GM19240 (cell line): Measurements from ENCODE around the gene ATP10B.

Experiments
- DNase-seq: peaks from one replicate; pipeline ENCODE4 v3.0.0; 2011; ENCODE audit warnings: low spot score; ENCODE audit not compliant: insufficient read length

The ATP10B gene

DNA sequence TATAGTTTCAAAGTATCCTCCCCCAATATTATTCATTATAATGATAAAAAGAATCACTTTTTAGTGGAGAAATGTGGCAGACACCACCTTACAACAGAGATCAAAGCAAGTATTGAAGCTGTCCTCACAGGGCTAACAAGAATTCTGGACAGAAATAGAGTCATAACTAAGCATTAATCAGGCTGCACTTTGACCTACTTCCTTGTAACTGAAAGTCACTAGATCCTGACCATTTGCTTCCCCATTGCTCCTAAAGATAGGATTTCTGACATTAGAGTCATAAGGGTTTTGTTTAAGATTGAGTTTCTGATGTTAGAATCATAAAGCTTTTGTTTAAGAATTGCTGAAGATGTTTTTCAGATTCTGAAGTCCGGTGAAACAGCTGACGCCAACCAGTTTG is 159.7 kb downstream of the ATP10B start:
- no peak for DNase-seq

DNA sequence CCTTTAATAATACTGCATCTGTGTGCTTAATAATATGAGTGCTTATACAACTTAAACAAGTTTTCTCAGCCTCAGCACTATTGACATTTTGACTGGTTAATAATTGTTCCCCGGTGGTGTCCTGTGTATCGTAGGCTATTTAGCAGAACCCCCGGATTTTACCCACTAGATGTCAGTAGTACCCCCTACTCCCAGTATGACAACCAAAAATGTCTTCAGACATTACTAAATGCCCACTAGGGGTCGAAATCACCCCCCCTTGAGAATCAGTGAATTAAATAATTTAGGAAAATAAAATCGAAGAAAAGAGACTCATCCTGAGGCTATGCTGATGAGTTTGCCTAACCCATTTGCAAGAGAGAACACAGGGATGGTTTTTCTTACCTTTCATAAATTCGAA is 166.3 kb downstream of the ATP10B start:
- DNase-seq, result no peak

DNA sequence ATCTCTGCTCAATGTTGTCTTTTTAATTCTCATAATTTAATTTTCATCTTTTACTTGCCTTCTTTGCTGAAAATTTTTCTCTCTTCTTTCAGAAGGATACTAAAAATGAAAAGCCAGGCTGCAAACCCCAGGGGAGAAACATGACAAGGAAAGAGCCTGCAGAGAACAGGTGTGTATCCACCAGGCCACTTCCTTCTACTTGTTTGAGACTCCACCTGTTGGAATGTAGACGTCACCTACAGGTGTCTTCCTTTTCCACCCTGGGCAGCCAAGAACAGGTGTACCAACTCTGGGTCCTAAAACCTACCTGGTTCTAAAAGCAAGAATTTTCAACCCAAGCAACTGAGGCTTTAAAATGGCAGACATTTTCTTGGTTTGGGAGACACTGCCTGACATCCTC is 166.8 kb downstream of the ATP10B start:
- DNase-seq, result no peak

GRCh38 chr5:160679567-160680309 is 172.3 kb downstream of the ATP10B start:
- no peak for DNase-seq

- no peak for DNase-seq
These were observed 176.0 kb downstream of the ATP10B start for GRCh38 chr5:160675988-160676387.

- no peak for DNase-seq
These were observed 177.1 kb downstream of the ATP10B start for GRCh38 chr5:160674901-160675300.

GRCh38 chr5:160672521-160672920 is 179.5 kb downstream of the ATP10B start:
- DNase-seq, result no peak

- DNase-seq, result no peak
These were observed 183.7 kb downstream of the ATP10B start for GRCh38 chr5:160668356-160668755.

- DNase-seq, result no peak
These were observed 184.9 kb downstream of the ATP10B start for GRCh38 chr5:160667160-160667559.

- no peak for DNase-seq
These were observed 186.6 kb downstream of the ATP10B start for GRCh38 chr5:160665460-160665859.

DNA sequence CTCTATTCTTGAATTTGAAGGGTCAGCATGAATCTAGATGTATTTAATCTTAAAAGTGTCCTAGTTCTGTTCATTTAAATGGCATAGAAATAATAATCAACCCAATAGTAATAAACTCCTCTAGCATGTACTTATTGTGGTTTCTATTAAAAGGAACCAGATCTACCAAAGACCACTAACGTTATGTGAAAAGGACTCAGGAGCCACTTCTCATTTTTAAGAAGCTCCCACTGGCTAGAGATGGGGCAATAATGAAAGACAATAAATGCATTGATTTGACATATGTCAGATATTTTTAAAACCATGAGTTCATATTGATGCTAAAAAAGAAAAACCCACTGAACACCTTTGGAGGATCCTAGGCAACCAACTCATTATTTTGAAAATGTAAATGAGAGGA is 191.9 kb downstream of the ATP10B start:
- DNase-seq, result no peak

DNA sequence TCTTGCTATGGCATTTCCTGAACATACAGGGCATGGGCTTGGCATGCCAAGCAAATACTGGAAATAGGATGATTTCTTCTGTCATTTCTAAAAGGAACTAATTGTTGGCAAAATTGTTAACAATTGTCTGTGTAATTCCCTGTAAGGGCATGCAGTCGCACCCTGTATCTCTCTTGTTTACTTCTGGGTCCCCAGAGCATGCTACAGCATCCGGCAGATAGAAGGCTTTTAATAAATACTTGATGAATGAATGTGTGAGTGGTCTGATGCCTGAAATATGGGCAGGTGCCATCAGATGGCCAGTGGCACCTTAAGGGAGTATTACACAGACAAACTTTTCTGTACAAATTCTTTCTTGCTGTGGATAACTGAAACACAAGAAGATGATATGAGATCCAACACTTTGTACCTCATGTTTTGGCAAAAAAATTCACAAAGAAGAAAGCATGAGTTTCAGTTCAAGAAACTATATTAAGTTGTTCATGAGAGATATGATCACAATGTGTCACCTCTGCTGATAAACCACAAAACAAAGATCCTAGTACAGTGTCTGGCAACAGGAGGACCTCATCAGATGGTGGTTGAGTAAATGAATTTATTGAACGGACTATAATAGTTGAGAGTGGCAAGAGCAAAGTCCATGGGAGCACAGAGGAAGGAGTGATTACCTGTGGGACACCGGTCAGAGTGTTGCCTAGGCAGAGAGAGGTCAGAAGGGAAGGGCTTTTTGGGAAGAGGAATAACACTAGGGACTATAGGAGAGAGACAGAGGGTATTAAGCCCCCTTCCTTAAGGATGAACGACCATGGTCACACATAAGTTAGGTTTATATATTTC is 194.2 kb downstream of the ATP10B start:
- DNase-seq, result no peak

DNA sequence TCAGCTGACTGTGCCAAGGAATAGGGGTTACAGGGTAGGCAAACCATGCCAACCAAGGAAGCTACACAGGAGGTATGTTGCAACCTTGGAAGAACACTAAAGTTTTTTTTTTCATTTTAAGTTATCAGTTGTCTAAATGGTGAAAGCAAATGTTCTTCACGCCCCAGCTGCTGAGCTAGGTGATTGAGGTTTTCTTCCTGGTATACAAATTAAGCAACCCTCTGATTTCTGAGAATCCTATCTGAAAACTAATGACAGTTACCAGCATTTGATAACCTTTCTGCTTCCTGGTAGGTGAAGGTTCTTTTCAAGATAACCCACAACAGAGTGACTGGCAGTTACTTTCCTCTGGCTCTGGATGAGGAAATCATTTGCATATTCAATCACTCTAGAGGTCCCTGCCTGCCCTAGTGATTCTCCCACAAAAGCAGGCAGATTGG is 194.9 kb downstream of the ATP10B start:
- no peak for DNase-seq

DNA sequence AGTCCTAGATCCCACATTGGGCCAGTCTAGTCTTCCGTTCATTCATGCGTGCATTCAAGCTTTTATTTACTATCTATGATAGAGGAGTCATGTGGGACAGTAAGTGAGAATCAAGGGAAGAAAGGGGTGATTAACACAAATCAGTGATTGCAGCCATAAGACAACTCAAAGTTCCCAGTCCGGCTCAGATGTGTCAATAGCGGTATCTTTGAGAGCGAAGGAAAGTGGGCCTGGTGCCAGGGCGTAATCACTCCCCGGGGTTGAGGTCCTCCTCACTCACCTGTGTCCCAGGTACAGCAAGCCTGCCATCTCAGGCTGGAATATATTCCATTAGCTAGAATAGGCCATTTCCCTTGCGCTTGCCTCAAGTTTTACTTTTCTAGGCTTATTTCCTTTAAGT is 196.3 kb downstream of the ATP10B start:
- no peak for DNase-seq

DNA sequence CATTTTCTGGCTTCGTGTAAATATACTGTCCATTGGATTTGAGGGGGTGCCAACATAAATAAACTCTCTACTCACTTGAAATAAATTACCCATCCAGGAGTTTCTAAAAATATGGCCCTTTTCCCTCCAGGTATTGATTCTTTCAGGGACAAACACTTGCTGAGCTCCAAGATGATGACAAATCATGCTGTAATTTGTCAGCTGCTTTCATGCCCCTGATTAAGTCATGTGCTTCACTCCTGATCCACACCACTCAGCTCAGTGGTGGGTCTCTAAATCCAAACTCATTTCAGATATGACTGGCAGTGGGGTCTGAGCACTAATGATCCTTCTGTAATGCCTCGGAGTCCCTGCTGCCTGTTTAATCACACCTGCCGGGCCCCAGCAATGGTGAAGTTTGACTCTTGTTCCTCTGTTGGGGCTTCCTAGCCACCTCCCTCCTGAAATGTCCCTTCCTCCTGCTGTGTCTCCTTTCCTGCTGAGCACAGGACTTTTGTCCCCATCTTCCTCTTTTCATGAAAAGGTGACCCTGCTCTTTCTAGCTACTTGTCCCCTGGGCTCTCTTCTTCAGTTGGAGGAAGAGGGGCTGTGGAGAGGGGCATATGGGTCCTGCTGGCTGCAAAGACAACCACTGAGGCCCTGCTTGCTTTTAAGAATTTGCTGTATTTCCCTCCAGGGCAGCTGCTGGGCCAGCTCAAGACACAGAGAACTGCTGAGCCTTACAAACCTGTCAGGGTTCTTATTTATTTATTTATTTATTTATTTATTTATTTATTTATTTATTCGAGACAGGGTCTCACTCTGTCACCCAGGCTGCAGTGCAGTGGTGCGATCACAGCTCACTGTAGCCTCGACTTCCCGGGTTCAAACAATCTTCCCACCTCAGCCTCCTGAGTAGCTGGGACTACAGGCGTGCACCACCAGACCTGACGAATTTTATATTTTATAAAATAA is 200.0 kb downstream of the ATP10B start:
- DNase-seq, result no peak

- DNase-seq, result no peak
These were observed 202.7 kb downstream of the ATP10B start for GRCh38 chr5:160649304-160649703.

DNA sequence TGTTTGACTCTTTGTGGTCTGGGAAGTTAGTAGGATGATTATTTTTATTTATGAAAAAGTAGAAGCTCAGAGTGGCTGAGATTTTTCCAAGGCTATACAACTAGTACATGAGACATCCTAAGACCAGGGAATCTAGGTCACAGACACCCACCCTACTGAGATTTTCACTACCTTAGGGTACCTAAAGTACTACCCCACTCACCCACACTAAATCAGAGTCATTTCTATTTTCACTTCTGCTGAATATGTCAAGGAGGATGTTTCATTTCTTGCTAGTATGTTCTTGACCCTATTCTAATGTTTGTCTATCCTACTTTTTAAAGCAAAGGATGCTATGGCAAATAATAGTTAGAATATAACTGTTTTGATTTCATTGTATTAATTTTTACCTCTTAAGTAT is 206.0 kb downstream of the ATP10B start:
- no peak for DNase-seq

DNA sequence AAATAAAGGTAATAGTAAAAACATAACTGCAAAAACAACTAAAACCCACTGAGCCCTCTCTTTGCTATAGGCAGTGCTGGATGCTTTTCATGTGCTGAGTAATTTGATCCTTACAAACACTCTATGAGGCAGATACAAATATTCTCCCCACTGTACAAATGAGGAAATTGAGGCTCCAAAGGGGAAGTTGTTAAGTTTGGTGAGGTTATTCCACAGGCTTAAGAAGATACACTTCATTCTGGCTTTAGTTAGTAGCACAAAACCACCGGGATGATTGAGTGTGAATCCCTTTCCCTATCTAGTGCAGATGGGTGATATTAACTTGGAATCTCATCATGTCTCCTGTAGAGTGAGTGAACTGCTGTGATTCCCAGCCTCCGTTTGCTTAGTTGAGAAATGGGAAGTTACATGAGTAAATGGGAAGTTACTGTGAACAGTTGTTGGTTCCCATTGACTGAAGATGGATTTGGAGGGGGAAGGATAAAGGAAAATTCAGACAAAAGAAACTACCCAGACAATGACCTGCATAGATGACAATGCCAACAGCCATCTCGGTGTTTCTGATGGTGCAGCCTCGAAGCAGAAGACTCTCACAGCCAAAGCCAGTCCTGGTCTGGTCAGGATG is 208.3 kb downstream of the ATP10B start:
- DNase-seq, result no peak

GRCh38 chr5:160641405-160641804 is 210.6 kb downstream of the ATP10B start:
- DNase-seq, result no peak

DNA sequence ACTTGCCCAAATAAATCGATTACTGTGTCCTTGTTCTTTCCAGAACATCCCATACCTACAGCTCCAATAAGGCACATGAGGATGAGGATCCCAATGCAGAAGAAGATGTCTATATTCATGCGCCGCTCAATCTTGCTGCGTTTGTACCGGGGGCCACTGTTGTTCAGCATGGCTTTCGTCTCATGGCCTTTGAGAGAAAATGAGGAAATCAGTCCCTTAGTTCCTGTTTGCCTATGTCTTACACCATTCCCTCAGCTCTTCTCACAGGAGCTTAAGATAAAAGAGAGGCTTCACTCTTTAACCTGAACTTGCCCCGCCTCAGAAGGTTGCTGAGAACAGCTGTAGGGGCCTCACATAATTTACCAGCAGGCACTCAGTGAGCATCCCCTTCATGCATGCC is 211.6 kb downstream of the ATP10B start:
- no peak for DNase-seq

- DNase-seq, result no peak
These were observed 213.8 kb downstream of the ATP10B start for GRCh38 chr5:160638161-160638742.
